22Rv1 (cell line): Measurements from ENCODE around the gene ARAP2.

Source experiments
- H3K27ac ChIP-seq: fragments of 450-650 bp; 2 replicates; pipeline ENCODE4 v1.5.1; 2017
- CTCF ChIP-seq: fragments of 450-650 bp; IDR thresholded peaks from 2 replicates; pipeline ENCODE4 v1.5.1; 2017; ENCODE audit warnings: mild to moderate bottlenecking
- ZFX ChIP-seq: fragments of 450-650 bp; IDR thresholded peaks from 2 replicates; pipeline ENCODE4 v1.6.1; 2017; ENCODE audit warnings: antibody characterized with exemption, borderline replicate concordance

The ARAP2 gene

GRCh38 chr4:36091997-36092396 is 152.3 kb downstream of the ARAP2 start:
- no peak for TF ChIP-seq CTCF
- no peak for TF ChIP-seq ZFX

GRCh38 chr4:36088542-36088941 is 155.8 kb downstream of the ARAP2 start:
- TF ChIP-seq CTCF, result no peak
- no peak for TF ChIP-seq ZFX
- peak overlapping the region; percentile 35 for H3K27ac ChIP-seq

More at GRCh38 chr4:36091997-36092396, 152.3 kb downstream of the ARAP2 start:
- H3K27ac ChIP-seq, result no peak overlapping the region

GRCh38 chr4:36086261-36086786 is 158.0 kb downstream of the ARAP2 start:
- no peak for TF ChIP-seq CTCF
- TF ChIP-seq ZFX, result no peak

GRCh38 chr4:36082817-36083216 is 161.5 kb downstream of the ARAP2 start:
- no peak for TF ChIP-seq ZFX
- no peak for TF ChIP-seq CTCF
- no peak overlapping the region for H3K27ac ChIP-seq

More at GRCh38 chr4:36086261-36086786, 158.0 kb downstream of the ARAP2 start:
- H3K27ac ChIP-seq, result no peak overlapping the region

- TF ChIP-seq CTCF (no peak), ZFX (no peak)
- no peak overlapping the region for H3K27ac ChIP-seq
Measured at GRCh38 chr4:36081185-36081584, 163.1 kb downstream of the ARAP2 start.

GRCh38 chr4:36079666-36080065 is 164.6 kb downstream of the ARAP2 start:
- no peak overlapping the region for H3K27ac ChIP-seq
- TF ChIP-seq ZFX (no peak), CTCF (no peak)

- TF ChIP-seq ZFX, result no peak
- H3K27ac ChIP-seq, result no peak overlapping the region
Measured at GRCh38 chr4:36078319-36078718, 166.0 kb downstream of the ARAP2 start.

- no peak overlapping the region for H3K27ac ChIP-seq
- TF ChIP-seq ZFX (no peak), CTCF (no peak)
Measured at GRCh38 chr4:36072529-36072928, 171.8 kb downstream of the ARAP2 start.
